ENCODE results near the gene C3AR1. TPM values are rescaled to one million over a fixed set of nuclear protein-coding genes. Genes with fewer than 3 reads are reported as not detected.
A peak's percentile ranks its signal among the peaks of the same experiment; 100 is the strongest.
"Not testable (repeated sequence)": the region's sequence is repeated elsewhere in the genome, so short reads cannot be mapped to it uniquely, and the experiment has no call there.

Gene C3AR1
- total and polyA plus RNA-seq, 4 donors, result 1.5 to 8.8 (median 5.0) TPM

DNA sequence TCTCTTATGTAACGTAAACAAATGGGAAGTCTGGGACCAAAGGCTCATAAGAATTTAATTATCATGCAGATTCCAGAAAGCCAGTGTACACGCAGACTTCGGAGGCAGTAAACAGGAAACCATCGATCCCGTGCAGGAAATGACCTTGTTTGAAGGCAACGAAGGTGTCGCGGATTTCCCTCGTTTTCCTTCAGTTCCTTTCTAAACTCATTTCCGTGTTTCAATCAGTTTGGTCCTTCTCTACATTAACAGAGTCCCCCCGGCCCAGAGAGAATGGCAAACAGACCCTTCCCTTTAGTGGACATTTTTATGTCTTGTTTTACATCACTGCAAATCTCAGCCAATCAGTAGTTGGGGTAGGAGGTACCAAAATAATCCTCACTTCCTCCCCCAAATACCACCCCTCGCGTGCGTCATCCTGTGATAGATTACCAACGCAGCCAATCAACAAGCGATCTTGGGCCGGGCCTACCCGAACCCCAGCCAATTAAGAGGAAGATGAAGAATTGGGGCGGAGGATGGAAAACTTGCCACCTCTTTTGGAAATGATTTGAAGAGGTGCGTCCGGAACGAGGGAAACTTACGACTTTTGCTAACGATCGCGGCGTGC lies 39.8 kb downstream of the C3AR1 start (continued):
- TF ChIP-seq FOXA1 (IDR thresholded peaks at IDR 0.05), result no peak
- TF ChIP-seq NR2F2 (IDR thresholded peaks at IDR 0.05), result no peak
- TF ChIP-seq HNF4A (conservative IDR thresholded peaks at IDR 0.05), result peak in 1 of 2 donors; percentile 2
- peak; percentile 78 for TF ChIP-seq TAF1 (conservative IDR thresholded peaks at IDR 0.05)
- TF ChIP-seq, protein P1, sequence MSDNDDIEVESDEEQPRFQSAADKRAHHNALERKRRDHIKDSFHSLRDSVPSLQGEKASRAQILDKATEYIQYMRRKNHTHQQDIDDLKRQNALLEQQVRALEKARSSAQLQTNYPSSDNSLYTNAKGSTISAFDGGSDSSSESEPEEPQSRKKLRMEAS (IDR thresholded peaks at IDR 0.05), result peak; percentile 46

DNA sequence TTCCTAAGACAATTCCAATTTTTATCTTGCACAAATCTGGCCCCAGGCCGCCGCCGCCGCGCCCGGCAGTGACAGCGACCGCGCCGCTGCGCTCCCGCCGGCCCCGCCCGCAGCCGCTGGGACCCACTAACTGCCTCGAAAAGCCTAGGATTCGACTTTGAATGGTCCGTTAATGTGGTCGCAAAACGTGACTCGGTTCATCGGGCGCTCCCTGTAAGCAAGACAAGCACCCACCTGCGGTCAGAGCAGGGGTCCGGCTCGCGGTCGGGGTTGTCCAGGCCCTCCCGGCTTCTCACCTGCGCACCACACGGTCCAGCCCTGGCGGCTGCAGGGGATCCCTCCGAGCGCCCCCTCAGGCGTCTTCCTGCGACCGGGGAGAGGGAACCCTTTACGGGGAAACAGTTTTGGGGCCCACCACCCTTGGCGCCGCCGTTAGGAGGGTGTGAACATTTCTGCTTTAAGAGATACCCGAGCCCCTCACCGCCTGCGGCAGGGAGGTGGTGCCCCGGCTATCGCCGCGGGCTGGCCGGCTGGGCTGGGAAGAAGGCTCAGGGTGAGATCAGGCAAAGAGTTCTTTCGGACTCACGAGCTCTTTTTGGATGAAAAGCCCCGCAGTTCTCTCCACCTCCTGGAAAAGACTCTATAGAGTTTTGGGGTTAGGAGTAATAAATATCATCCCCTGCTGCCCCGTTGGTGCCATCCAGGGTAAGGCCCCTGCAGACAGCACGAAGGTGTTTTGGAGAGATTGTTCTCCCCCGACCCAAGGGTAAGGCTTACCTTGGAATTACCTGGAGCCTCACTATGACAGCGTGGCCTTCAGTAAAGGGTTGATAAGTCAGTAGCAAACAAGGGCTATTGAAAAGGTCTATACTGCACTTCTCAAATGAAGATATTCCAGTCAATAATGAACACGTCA lies 47.2 kb downstream of the C3AR1 start:
- TF ChIP-seq TAF1 (conservative IDR thresholded peaks at IDR 0.05) (no peak), RXRA (IDR thresholded peaks at IDR 0.05) (no peak), HNF4A (conservative IDR thresholded peaks at IDR 0.05) (no peak), FOXA1 (IDR thresholded peaks at IDR 0.05) (no peak), GABPA (IDR thresholded peaks at IDR 0.05 in 1 of 2, conservative IDR thresholded peaks at IDR 0.05 in 1 of 2) (no peak), RAD21 (IDR thresholded peaks at IDR 0.05) (no peak), NR2F2 (IDR thresholded peaks at IDR 0.05) (no peak), YY1 (IDR thresholded peaks at IDR 0.05) (no peak), EGR1 (IDR thresholded peaks at IDR 0.05; ENCODE audit: low read depth in 2 of 2) (no peak), FOXA2 (IDR thresholded peaks at IDR 0.05) (no peak)
- TF ChIP-seq, protein P1 (IDR thresholded peaks at IDR 0.05), result no peak
- TF ChIP-seq, protein P2, sequence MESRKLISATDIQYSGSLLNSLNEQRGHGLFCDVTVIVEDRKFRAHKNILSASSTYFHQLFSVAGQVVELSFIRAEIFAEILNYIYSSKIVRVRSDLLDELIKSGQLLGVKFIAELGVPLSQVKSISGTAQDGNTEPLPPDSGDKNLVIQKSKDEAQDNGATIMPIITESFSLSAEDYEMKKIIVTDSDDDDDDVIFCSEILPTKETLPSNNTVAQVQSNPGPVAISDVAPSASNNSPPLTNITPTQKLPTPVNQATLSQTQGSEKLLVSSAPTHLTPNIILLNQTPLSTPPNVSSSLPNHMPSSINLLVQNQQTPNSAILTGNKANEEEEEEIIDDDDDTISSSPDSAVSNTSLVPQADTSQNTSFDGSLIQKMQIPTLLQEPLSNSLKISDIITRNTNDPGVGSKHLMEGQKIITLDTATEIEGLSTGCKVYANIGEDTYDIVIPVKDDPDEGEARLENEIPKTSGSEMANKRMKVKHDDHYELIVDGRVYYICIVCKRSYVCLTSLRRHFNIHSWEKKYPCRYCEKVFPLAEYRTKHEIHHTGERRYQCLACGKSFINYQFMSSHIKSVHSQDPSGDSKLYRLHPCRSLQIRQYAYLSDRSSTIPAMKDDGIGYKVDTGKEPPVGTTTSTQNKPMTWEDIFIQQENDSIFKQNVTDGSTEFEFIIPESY (IDR thresholded peaks at IDR 0.05), result no peak
- TF ChIP-seq, protein P3, sequence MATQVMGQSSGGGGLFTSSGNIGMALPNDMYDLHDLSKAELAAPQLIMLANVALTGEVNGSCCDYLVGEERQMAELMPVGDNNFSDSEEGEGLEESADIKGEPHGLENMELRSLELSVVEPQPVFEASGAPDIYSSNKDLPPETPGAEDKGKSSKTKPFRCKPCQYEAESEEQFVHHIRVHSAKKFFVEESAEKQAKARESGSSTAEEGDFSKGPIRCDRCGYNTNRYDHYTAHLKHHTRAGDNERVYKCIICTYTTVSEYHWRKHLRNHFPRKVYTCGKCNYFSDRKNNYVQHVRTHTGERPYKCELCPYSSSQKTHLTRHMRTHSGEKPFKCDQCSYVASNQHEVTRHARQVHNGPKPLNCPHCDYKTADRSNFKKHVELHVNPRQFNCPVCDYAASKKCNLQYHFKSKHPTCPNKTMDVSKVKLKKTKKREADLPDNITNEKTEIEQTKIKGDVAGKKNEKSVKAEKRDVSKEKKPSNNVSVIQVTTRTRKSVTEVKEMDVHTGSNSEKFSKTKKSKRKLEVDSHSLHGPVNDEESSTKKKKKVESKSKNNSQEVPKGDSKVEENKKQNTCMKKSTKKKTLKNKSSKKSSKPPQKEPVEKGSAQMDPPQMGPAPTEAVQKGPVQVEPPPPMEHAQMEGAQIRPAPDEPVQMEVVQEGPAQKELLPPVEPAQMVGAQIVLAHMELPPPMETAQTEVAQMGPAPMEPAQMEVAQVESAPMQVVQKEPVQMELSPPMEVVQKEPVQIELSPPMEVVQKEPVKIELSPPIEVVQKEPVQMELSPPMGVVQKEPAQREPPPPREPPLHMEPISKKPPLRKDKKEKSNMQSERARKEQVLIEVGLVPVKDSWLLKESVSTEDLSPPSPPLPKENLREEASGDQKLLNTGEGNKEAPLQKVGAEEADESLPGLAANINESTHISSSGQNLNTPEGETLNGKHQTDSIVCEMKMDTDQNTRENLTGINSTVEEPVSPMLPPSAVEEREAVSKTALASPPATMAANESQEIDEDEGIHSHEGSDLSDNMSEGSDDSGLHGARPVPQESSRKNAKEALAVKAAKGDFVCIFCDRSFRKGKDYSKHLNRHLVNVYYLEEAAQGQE (IDR thresholded peaks at IDR 0.05), result no peak
- TF ChIP-seq, protein P4, sequence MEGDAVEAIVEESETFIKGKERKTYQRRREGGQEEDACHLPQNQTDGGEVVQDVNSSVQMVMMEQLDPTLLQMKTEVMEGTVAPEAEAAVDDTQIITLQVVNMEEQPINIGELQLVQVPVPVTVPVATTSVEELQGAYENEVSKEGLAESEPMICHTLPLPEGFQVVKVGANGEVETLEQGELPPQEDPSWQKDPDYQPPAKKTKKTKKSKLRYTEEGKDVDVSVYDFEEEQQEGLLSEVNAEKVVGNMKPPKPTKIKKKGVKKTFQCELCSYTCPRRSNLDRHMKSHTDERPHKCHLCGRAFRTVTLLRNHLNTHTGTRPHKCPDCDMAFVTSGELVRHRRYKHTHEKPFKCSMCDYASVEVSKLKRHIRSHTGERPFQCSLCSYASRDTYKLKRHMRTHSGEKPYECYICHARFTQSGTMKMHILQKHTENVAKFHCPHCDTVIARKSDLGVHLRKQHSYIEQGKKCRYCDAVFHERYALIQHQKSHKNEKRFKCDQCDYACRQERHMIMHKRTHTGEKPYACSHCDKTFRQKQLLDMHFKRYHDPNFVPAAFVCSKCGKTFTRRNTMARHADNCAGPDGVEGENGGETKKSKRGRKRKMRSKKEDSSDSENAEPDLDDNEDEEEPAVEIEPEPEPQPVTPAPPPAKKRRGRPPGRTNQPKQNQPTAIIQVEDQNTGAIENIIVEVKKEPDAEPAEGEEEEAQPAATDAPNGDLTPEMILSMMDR (IDR thresholded peaks at IDR 0.05; ENCODE audit: low read depth, low read length, missing input control), result no peak
- TF ChIP-seq, protein P5, sequence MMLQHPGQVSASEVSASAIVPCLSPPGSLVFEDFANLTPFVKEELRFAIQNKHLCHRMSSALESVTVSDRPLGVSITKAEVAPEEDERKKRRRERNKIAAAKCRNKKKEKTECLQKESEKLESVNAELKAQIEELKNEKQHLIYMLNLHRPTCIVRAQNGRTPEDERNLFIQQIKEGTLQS (IDR thresholded peaks at IDR 0.05), result no peak
- 6% methylated on average over 58 of the region's 58 CpGs for WGBS
- H3K9ac ChIP-seq (ENCODE audit: low read depth in 1 of 2, low read length in 2 of 2), result no peak overlapping the region

DNA sequence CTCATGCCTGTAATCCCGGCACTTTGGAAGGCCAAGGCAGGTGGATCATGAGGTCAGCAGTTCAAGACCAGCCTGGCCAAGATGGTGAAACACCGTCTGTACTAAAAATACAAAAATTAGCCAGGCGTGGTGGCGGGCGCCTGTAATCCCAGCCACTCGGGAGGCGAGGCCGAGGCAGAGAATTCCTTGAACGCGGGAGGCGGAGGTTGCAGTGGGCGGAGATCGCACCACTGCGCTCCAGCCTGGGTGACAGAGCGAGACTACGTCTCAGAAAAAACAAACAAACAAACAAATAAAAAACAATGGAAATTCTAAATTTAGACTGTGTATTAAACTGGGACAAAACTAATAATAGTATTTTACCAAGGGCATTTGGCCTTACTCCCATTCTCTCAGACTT lies 47.9 kb downstream of the C3AR1 start:
- DNase-seq (ENCODE audit: low spot score); H3K9ac ChIP-seq (ENCODE audit: low read depth in 1 of 2, low read length in 2 of 2); H3K27me3 ChIP-seq (ENCODE audit: control insufficient read depth in 4 of 4, insufficient read depth in 4 of 4, low read length in 3 of 4); H3K36me3 ChIP-seq (ENCODE audit: control insufficient read depth in 4 of 4, insufficient read depth in 3 of 4, low read depth in 1 of 4, low read length in 3 of 4); H3K4me1 ChIP-seq (ENCODE audit: control insufficient read depth in 4 of 4, insufficient read depth in 4 of 4, low read length in 3 of 4); H3K9me3 ChIP-seq (ENCODE audit: control insufficient read depth in 4 of 4, low read length in 3 of 4); H3K27ac ChIP-seq (ENCODE audit: low read depth in 1 of 2, low read length in 2 of 2): not testable (repeated sequence)
- 57% methylated on average over 16 of the region's 16 CpGs for WGBS
- H3K4me3 ChIP-seq (ENCODE audit: low read depth in 1 of 3, low read length in 3 of 3), result peak overlapping the region in 1 of 3 donors; percentile 36

More for the DNA sequence above, 47.2 kb downstream of the C3AR1 start:
- Histone ChIP-seq H3K9me3 (ENCODE audit: control insufficient read depth in 4 of 4, low read length in 3 of 4) (no peaks in the 10 kb centered on the region), H3K27me3 (ENCODE audit: control insufficient read depth in 4 of 4, insufficient read depth in 4 of 4, low read length in 3 of 4) (peaks cover 0 to 9% (median 3%) of the 10 kb centered on the region in 4 donors), H3K36me3 (ENCODE audit: control insufficient read depth in 4 of 4, insufficient read depth in 3 of 4, low read depth in 1 of 4, low read length in 3 of 4) (no peaks in the 10 kb centered on the region), H3K4me3 (ENCODE audit: low read depth in 1 of 3, low read length in 3 of 3) (peak overlapping the region in 1 of 3 donors; percentile 36), H3K27ac (ENCODE audit: low read depth in 1 of 2, low read length in 2 of 2) (no peak overlapping the region), H3K4me1 (ENCODE audit: control insufficient read depth in 4 of 4, insufficient read depth in 4 of 4, low read length in 3 of 4) (peaks cover 0 to 6% (median 2%) of the 10 kb centered on the region in 4 donors)
- DNase-seq (ENCODE audit: low spot score), result peak; percentile 72

All from liver (tissue), 9 donors.